Kidney glomerular epithelial cell (primary cell): ENCODE measurements around the gene ITGAL.

Experiments
- DNase-seq: peaks from one replicate; lab custom pipeline; 2025; lab: John Stamatoyannopoulos, UW

The ITGAL gene

GRCh38 chr16:30541502-30542329 lies 69.2 kb downstream of the ITGAL start:
- DNase-seq = no peak

GRCh38 chr16:30543067-30543466 lies 70.5 kb downstream of the ITGAL start:
- no peak for DNase-seq

GRCh38 chr16:30546115-30546514 lies 73.6 kb downstream of the ITGAL start:
- DNase-seq = no peak

GRCh38 chr16:30548416-30549253 lies 76.1 kb downstream of the ITGAL start:
- DNase-seq = no peak

- no peak for DNase-seq
Observed at GRCh38 chr16:30551781-30552180, 79.2 kb downstream of the ITGAL start.

GRCh38 chr16:30552956-30553355 lies 80.4 kb downstream of the ITGAL start:
- DNase-seq = no peak

- no peak for DNase-seq
Observed at GRCh38 chr16:30553393-30553899, 80.9 kb downstream of the ITGAL start.

- no peak for DNase-seq
Observed at GRCh38 chr16:30554557-30555314, 82.2 kb downstream of the ITGAL start.

- DNase-seq = no peak
Observed at GRCh38 chr16:30555315-30556124, 83.0 kb downstream of the ITGAL start.

GRCh38 chr16:30556125-30556473 lies 83.6 kb downstream of the ITGAL start:
- no peak for DNase-seq

- DNase-seq = no peak
Observed at GRCh38 chr16:30557707-30557956, 85.1 kb downstream of the ITGAL start.

- peak; percentile 90 for DNase-seq
Observed at GRCh38 chr16:30557957-30558788, 85.6 kb downstream of the ITGAL start, which contains the start of gene ZNF764. TSS of gene ZNF764 (minus strand) at chr16:30558374. CDS start at chr16:30558182, 192 bp downstream.

GRCh38 chr16:30558789-30559377 lies 86.3 kb downstream of the ITGAL start:
- DNase-seq = no peak

- no peak for DNase-seq
Observed at GRCh38 chr16:30559690-30560089, 87.1 kb downstream of the ITGAL start.

- no peak for DNase-seq
Observed at GRCh38 chr16:30561089-30561816, 88.7 kb downstream of the ITGAL start.

- DNase-seq = no peak
Observed at GRCh38 chr16:30562021-30562420, 89.5 kb downstream of the ITGAL start.

GRCh38 chr16:30565526-30565925 lies 93.0 kb downstream of the ITGAL start:
- DNase-seq = no peak

- DNase-seq = no peak
Observed at GRCh38 chr16:30565984-30566383, 93.4 kb downstream of the ITGAL start.

- DNase-seq = no peak
Observed at GRCh38 chr16:30566531-30566930, 94.0 kb downstream of the ITGAL start.
